GM12801 (cell line): ENCODE data around the gene LCN1.

Experiments used
- TF ChIP-seq, protein P1 (sequence below): IDR thresholded peaks from one replicate; pipeline ENCODE4 v1.5.1; 2011; ENCODE audit warnings: control low read depth; ENCODE audit not compliant: insufficient read length; ENCODE audit errors: extremely low read depth

LCN1 gene

DNA sequence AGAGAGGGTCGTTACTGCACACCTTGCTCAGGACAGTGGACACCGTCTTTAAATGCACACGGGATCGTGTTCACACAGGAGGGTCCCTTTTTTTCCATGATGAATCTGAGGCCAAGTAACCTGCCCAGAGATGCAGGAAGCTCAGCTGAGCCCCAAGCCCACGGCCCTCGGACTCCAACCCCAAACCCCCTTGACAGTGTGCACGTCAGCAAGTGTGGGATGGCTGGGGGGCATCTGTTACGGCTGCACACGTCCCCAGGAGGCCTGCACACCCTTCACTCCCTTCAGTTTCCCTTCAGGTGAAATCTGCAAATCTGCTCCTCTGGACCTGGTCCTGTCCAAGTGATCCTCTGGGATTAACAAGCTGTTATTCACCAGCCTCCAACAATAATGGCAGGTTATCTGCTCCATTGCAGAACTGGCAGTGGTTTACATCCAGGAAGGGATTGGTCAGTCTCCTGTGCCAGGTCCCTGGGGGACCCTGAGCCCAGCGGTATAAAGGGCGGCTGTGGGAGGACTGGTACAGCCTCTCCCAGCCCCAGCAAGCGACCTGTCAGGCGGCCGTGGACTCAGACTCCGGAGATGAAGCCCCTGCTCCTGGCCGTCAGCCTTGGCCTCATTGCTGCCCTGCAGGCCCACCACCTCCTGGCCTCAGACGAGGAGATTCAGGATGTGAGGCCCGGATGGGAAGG, at the start of gene LCN1:
Gene LCN1, plus strand, starts transcription at position 525 of the 692 bp plus-strand sequence. Its CDS starts 58 bp downstream, at position 583.
- TF ChIP-seq, protein P1, sequence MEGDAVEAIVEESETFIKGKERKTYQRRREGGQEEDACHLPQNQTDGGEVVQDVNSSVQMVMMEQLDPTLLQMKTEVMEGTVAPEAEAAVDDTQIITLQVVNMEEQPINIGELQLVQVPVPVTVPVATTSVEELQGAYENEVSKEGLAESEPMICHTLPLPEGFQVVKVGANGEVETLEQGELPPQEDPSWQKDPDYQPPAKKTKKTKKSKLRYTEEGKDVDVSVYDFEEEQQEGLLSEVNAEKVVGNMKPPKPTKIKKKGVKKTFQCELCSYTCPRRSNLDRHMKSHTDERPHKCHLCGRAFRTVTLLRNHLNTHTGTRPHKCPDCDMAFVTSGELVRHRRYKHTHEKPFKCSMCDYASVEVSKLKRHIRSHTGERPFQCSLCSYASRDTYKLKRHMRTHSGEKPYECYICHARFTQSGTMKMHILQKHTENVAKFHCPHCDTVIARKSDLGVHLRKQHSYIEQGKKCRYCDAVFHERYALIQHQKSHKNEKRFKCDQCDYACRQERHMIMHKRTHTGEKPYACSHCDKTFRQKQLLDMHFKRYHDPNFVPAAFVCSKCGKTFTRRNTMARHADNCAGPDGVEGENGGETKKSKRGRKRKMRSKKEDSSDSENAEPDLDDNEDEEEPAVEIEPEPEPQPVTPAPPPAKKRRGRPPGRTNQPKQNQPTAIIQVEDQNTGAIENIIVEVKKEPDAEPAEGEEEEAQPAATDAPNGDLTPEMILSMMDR = no peak

- TF ChIP-seq, protein P1 = no peak
Measured at GRCh38 chr9:135471791-135472640, 49.2 kb upstream of the LCN1 start.

DNA sequence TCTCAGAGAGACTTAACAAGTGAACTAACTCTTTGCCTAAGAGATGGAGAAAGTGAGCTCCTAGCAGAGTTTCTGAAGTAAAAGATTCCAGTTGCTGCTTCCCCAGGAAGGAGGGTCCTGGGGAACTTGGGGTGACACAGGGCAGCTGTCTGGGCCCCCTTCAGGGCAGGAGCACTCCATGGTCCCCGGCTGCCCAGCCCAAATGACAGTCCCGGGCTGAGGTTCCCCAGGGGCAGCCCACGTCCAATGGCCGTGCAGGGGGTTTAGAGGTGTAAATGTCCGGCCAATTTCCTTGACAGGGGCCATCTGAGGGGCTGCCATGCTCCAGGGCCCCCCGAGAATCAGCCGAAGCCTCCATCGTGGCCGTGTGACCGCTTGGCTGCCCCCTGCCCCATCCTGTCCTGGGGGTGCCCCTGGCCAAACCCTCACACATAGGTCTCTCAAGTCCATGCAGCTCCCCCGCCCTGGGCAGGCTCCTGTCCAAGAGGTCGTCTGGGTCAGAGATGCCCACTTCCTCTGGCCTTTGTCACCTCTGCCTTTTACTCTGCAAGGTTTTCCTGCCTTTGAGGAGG, 47.2 kb upstream of the LCN1 start:
- TF ChIP-seq, protein P1 = no peak

- TF ChIP-seq, protein P1 = no peak
Measured at GRCh38 chr9:135474915-135475314, 46.3 kb upstream of the LCN1 start.

DNA sequence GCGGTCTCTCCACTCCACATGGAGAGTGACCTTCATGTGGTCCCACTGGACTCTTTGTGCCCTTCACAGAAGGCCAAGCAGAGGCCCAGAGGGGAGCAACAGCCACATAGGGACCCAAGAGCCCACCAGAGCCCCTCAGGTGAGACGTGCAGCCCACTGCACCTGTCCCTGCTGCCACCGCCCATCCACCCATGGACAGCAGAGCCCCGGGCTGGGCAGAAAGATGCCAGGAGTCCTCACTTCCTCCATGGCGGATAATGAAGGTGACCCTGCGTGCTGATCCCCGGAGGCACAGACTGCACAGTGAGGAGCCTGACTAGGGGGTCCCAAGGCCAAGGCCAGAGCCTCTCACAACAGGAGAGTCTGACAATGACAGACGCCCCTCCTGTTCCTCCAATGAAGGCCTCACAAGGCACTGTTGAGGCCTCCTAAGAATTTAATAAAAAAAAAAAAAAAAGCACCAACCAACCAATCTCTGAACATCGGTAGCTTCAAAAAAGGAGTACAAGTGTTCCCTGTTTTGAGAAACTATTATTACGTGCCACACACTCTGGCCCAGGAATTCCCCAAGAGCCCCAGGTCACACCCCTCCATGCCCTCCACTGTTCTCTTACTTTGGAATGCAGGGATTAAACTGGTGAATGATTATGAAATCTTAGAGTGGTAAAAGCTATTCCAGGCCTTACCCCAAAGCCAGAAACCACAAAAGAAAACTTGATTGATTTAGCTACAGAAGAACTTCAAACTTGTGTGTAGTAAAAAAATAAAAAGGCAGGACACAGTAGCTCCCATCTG, 44.5 kb upstream of the LCN1 start:
- TF ChIP-seq, protein P1 = no peak

DNA sequence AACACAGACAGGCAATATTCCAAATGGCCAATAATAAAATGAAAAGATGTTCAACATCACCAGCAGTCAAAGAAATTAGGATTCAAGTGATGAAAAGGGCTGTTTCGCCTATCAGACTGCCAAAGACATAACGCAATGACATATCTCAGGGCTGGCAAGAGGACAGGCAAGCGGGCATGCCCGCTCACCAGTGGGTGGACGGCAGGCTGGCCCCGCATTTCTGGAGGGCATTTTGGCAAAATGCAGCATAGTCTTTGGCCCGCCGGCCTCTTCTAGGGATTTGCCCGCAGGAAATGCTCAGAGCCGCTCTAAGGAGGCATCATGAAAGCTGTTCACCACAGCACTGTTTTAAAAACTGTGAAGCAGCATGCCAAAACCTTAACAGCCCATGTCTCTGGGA, 43.0 kb upstream of the LCN1 start:
- TF ChIP-seq, protein P1 = no peak

DNA sequence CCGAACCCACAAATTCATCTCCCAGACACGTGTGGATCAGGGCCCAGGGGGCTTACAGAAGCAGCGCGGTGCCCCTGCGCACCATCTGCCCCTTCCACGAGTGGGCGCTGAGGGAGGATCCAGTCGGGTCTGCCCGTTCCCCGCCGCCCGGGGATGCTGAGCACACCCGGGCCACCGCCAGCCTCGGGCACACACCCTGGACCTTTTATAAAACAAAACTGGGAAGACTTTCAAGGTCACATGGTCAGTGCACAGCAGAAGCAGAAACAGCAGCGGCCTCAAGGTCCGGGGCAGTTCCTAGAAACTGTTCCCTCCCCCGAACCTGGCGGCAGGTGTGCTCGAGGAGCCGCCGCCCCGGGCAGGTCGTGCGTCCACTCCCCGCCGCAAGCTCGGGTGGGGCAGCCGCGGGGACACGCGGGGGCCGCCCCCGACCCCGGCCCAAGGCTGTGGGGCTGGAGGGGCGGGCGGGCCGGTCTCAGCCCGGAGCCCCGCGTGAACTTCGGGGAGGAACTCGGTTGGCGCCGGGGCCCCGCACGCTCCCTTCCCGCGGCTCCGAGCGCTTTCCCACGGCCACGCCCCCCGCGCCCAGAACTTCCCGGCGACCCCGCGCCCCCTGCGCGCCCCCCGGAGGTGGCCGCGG, 42.3 kb upstream of the LCN1 start:
- TF ChIP-seq, protein P1 = no peak
